Chondrocyte (in vitro differentiated cells): ENCODE measurements around the gene SBK2. TPM values are rescaled to one million over a fixed set of nuclear protein-coding genes. Genes with fewer than 3 reads are reported as not detected.
A peak's percentile ranks its signal among the peaks of the same experiment; 100 is the strongest.

ENCODE experiments used
- DNase-seq: peaks from one replicate; pipeline ENCODE4 v3.0.0; 2021; ENCODE audit warnings: mixed read lengths, low spot score
- H3K27ac Mint-ChIP-seq: one replicate; pipeline ENCODE4 v1.8.0; 2021; ENCODE audit warnings: mild to moderate bottlenecking, moderate library complexity, mixed read lengths; ENCODE audit not compliant: unreplicated experiment
- H3K27me3 Mint-ChIP-seq: 2 replicates; pipeline ENCODE4 v1.8.0; 2021; ENCODE audit warnings: low read depth, mixed read lengths
- H3K36me3 Mint-ChIP-seq: 2 replicates; pipeline ENCODE4 v1.8.0; 2021; ENCODE audit warnings: low read depth, mixed read lengths
- H3K4me1 Mint-ChIP-seq: 2 replicates; pipeline ENCODE4 v1.8.0; 2021; ENCODE audit warnings: low read depth, mild to moderate bottlenecking, mixed read lengths
- H3K4me3 Mint-ChIP-seq: one replicate; pipeline ENCODE4 v1.8.0; 2021; ENCODE audit warnings: mild to moderate bottlenecking, moderate library complexity, mixed read lengths; ENCODE audit not compliant: unreplicated experiment
- H3K9me3 Mint-ChIP-seq: 2 replicates; pipeline ENCODE4 v1.8.0; 2021; ENCODE audit warnings: low read depth, mixed read lengths
- total RNA-seq: library from RNA; stranded (reverse); gene quantifications from 3 replicates; pipeline ENCODE4 v1.2.1, GENCODE V29; 2021
- TF ChIP-seq, protein P1 (sequence below): fragments of 200-600 bp; sonication (generic); IDR thresholded peaks from 2 replicates; pipeline ENCODE4 v1.5.0; 2021; ENCODE audit warnings: antibody characterized with exemption, mild to moderate bottlenecking, moderate library complexity

Gene SBK2
- total RNA-seq, 1 donor from 2014 or later: not detected

DNA sequence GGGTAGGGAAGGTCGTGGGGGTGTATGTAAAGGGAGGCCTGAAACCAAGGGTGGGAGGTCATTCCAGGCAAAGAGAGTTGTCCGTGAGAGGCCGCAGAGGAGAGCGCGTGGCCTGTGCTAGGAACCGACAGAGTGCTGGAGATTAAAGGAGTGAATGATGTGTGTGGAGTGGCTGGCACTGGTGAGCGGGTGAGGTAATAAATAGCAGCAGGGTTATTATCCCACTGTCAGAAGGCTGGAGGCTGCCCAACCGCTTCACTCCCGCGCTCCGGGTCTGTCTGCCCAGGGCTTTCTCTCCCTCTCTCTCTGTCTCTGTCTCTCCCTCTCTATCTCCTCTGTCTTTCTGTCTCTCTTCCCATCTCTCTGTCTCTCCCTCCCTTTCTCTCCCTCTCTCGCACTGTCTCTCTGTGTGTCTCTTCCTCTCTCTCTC lies 26.3 kb upstream of the SBK2 start:
- H3K9me3 Mint-ChIP-seq: peaks cover 3% of the 10 kb centered on the region
- no peak overlapping the region for H3K4me3 Mint-ChIP-seq
- H3K27ac Mint-ChIP-seq: no peak overlapping the region
- no peaks in the 10 kb centered on the region for H3K4me1 Mint-ChIP-seq
- no peaks in the 10 kb centered on the region for H3K36me3 Mint-ChIP-seq
- H3K27me3 Mint-ChIP-seq: peaks cover 4% of the 10 kb centered on the region
- TF ChIP-seq, protein P1, sequence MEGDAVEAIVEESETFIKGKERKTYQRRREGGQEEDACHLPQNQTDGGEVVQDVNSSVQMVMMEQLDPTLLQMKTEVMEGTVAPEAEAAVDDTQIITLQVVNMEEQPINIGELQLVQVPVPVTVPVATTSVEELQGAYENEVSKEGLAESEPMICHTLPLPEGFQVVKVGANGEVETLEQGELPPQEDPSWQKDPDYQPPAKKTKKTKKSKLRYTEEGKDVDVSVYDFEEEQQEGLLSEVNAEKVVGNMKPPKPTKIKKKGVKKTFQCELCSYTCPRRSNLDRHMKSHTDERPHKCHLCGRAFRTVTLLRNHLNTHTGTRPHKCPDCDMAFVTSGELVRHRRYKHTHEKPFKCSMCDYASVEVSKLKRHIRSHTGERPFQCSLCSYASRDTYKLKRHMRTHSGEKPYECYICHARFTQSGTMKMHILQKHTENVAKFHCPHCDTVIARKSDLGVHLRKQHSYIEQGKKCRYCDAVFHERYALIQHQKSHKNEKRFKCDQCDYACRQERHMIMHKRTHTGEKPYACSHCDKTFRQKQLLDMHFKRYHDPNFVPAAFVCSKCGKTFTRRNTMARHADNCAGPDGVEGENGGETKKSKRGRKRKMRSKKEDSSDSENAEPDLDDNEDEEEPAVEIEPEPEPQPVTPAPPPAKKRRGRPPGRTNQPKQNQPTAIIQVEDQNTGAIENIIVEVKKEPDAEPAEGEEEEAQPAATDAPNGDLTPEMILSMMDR: no peak
- no peak for DNase-seq

DNA sequence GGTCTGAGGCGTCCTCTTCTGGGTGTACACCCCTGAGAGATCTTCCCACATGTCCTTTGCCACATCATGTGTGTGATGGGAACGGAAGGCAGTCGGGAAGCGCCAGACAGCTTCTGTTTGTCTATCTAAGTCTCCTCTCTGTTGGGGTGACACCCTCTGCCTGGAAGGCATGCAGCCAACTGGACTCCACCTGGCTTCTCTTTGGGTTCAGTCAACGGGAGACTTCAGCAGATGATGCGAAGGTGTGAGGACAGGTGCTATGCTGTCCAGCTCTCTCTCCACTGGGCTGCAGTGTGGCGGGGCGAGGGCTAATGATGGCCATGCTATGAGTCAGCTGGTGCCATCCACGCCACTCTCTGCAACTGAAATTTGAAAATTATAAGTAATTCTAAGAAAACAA lies 22.8 kb upstream of the SBK2 start:
- peaks cover 3% of the 10 kb centered on the region for H3K9me3 Mint-ChIP-seq
- no peak overlapping the region for H3K4me3 Mint-ChIP-seq
- DNase-seq: no peak
- H3K27me3 Mint-ChIP-seq: no peaks in the 10 kb centered on the region
- no peaks in the 10 kb centered on the region for H3K4me1 Mint-ChIP-seq
- no peak overlapping the region for H3K27ac Mint-ChIP-seq
- H3K36me3 Mint-ChIP-seq: no peaks in the 10 kb centered on the region
- TF ChIP-seq, protein P1: no peak

DNA sequence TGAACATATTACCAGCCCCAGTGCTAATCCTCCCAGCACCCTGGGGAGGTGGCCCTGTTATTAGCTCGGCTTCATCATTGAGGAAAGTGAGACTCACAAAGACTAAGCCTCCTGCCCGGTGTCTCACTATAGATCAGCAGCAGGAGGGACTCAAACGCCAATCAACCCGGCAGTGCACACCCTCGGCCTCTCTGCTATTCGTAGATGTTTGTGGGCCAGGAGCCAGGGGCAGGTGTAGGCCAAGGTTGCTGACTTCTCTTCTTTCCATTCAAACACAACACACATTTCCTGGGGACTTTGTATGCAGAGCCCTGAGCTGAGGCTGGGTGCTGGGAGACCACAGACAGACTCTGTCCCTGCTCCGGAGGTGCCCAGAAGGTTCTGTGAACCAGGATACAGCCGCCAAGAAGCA lies 17.8 kb upstream of the SBK2 start:
- no peak overlapping the region for H3K27ac Mint-ChIP-seq

DNA sequence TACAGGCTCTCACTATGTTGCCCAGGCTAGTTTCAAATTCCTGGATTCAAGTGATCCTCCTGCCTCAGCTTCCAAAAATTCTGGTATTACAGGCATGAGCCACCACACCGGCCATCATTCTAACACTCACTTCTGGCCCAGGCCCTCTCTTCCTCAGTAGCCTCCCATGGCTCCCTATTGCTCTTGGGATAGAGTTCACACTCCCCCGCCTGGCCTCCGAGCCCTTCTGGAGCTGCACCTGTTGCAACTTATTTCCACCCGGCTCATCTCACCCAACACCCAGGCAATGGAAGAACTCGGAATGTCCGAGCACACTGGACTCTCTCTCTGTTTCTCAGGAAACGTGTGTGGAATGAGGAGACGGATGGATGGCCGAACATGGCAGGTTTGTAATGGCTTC lies 17.4 kb upstream of the SBK2 start:
- no peak for DNase-seq
- Mint-ChIP-seq H3K4me1 (peaks cover 38% of the 10 kb centered on the region), H3K4me3 (no peak overlapping the region), H3K27me3 (no peaks in the 10 kb centered on the region), H3K9me3 (no peaks in the 10 kb centered on the region), H3K36me3 (no peaks in the 10 kb centered on the region), H3K27ac (peak overlapping the region; percentile 61)
- TF ChIP-seq, protein P1: no peak

More for the DNA sequence above, 17.8 kb upstream of the SBK2 start:
- Mint-ChIP-seq H3K9me3 (no peaks in the 10 kb centered on the region), H3K4me3 (no peak overlapping the region), H3K4me1 (peaks cover 34% of the 10 kb centered on the region), H3K36me3 (no peaks in the 10 kb centered on the region), H3K27me3 (no peaks in the 10 kb centered on the region)
- TF ChIP-seq, protein P1: no peak
- DNase-seq: no peak

DNA sequence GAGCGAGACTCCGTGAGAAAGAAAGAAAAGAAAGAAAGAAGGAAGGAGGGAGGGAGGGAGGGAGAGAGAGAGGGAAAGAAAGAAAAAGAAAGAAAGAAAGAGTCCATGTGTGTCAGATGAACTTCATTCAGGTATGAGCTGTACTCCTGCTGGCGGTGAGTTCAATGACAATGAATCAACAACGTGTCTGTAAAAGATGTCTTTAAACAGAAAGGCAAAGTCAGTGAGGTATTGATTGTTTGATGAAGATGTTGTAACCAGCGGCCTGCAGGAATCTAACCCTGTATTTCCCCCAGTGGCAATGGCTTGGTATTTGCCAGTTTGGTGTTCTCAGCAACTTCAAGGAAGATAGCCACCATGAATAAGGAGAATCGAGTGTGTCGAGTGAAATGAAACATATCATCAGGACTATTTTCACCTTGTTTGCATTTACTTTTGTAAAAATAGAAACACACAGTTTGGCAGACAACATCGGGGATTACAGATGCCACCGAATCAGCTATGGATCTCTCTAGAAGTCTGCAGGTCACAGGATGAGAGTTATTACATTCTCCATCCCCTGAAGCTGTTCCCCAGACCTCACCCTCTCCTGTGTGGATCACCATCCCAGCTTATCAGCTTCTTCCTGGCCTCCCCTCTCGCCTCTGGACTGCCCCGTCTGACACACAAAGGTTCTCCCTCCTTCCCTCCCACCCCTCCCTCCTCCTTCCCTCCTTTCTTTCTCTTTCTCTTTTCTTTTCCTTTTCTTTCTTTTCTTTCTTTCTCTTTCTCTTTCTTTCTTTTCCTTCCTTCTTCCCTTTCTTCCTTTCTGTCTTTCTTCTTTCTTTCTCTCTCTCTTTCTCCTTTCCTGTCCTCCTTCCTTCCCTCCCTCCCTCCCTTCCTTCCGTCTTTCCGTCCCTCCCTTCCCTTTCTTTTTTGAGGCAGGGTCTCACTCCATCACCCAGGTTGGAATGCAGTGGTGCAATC lies 16.6 kb upstream of the SBK2 start:
- no peaks in the 10 kb centered on the region for H3K9me3 Mint-ChIP-seq
- H3K4me3 Mint-ChIP-seq: no peak overlapping the region
- peaks cover 43% of the 10 kb centered on the region for H3K4me1 Mint-ChIP-seq
- no peak for DNase-seq
- H3K36me3 Mint-ChIP-seq: no peaks in the 10 kb centered on the region
- H3K27ac Mint-ChIP-seq: peak overlapping the region; percentile 95
- TF ChIP-seq, protein P1: peak; percentile 25
- no peaks in the 10 kb centered on the region for H3K27me3 Mint-ChIP-seq
